Fibroblast of skin of left biceps (primary cell): ENCODE results near the gene THEM4.
"Not testable (repeated sequence)": the region's sequence is repeated elsewhere in the genome, so short reads cannot be mapped to it uniquely, and the experiment has no call there.

Experiments used
- DNase-seq, 2 experiments: peaks; one replicate each; pipeline ENCODE4 v3.0.0-alpha.2; 2013; ENCODE audit warnings: low read depth in 2 of 2

Gene THEM4

GRCh38 chr1:151935154-151935553, 25.8 kb upstream of the THEM4 start:
- no peak for DNase-seq

GRCh38 chr1:151934048-151934493, 24.8 kb upstream of the THEM4 start:
- peak in 1 of 2 experiments; percentile 24 for DNase-seq

- no peak for DNase-seq
These were observed 15.6 kb upstream of the THEM4 start for GRCh38 chr1:151924691-151925587.

- no peak for DNase-seq
These were observed 14.1 kb upstream of the THEM4 start for GRCh38 chr1:151923422-151923821.

GRCh38 chr1:151920149-151920548, 10.8 kb upstream of the THEM4 start:
- DNase-seq: no peak

GRCh38 chr1:151918819-151919610, 9.7 kb upstream of the THEM4 start:
- no peak for DNase-seq

GRCh38 chr1:151918156-151918555, 8.8 kb upstream of the THEM4 start:
- DNase-seq: no peak

- DNase-seq: no peak
These were observed 7.5 kb upstream of the THEM4 start for GRCh38 chr1:151916726-151917370.

GRCh38 chr1:151915061-151915686, 5.9 kb upstream of the THEM4 start:
- DNase-seq: no peak

GRCh38 chr1:151914076-151914475, 4.8 kb upstream of the THEM4 start:
- DNase-seq: no peak

- no peak for DNase-seq
These were observed 3.7 kb upstream of the THEM4 start for GRCh38 chr1:151912973-151913372.

GRCh38 chr1:151908228-151908691, 1.1 kb downstream of the THEM4 start:
- no peak for DNase-seq

GRCh38 chr1:151907363-151908139, 1.8 kb downstream of the THEM4 start:
- DNase-seq: no peak

- not testable (repeated sequence) for DNase-seq
These were observed 3.0 kb downstream of the THEM4 start for GRCh38 chr1:151906324-151906645.

- not testable (repeated sequence) for DNase-seq
These were observed 3.6 kb downstream of the THEM4 start for GRCh38 chr1:151905443-151906323.

- DNase-seq: no peak
These were observed 4.3 kb downstream of the THEM4 start for GRCh38 chr1:151905070-151905442.

GRCh38 chr1:151902858-151903257, 6.5 kb downstream of the THEM4 start:
- no peak for DNase-seq

- not testable (repeated sequence) for DNase-seq
These were observed 8.5 kb downstream of the THEM4 start for GRCh38 chr1:151900804-151901203.

GRCh38 chr1:151898519-151898991, 10.8 kb downstream of the THEM4 start:
- DNase-seq: no peak

- DNase-seq: no peak
These were observed 11.3 kb downstream of the THEM4 start for GRCh38 chr1:151897991-151898431.
